Measurements from ENCODE around the gene PTF1A.
"Not testable (repeated sequence)": the region's sequence is repeated elsewhere in the genome, so short reads cannot be mapped to it uniquely, and the experiment has no call there.

PTF1A gene

DNA sequence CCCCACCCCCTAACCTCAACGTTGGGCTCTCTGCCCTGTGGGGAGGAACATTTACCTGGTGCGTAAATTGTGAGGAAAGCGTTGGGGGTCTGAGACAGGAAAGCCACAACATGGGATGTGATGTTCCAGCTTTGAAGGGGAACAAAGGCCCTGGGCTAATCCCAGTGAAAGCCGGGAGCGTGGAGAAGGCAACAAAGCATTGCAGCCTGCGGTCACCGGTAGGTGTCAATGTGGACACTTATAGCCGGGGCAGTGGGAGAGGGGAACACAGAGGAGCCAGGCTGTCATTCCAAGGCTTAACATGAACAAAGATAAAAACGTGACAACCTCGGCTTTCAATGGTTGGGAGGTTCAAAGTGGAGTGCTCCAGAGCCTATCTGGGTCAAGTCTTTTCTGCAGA, 12.7 kb downstream of the PTF1A start:
- no peak for DNase-seq (ENCODE audit: low spot score)

DNA sequence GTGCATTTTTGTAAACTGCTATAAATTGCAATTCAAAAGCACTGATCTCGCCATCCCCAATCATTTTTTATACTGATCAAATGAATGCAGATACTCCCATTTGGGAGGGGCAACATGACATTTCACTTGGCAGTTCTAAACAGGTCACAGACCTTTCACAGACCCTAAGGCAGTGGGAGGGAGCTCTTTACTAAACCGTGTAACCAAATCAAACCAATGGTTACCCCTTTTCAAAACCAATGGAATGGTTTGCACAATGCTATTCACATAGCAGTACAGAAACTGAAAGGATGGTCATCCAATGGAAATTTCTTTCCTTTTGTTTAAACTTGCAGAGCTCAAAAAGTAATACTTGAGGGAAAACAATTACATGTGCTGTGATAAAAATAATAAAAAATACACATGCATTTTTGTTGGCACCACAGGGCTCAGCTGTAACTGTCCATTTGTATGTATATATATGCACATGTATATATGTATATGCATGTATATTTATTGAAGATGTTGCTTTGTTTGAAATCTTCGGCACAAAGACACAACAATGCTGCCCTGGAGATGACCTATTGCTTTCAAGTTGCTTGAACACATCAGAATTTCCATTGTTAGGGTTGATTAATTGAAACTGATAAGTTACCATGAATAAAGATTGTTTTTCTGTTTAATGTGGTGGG, 14.0 kb downstream of the PTF1A start:
- no peak for DNase-seq (ENCODE audit: low spot score)

DNA sequence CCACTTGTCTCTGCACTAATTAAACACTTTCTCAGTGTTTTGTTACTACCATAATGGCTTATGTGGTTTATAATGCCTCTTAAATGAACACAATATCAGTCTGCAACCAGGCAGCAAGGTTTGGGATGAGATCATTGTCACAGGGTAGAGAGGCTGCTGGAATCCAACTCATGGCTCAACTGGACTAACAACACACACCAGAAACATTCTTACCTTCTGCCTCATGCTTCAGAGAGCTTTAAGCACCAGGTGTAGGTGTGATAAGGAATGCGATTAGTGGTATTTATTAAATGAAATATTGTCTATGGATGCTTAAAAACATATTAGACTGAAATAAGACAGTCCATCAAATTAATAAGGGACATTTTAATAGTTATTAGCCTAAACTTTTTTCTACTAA, 25.4 kb downstream of the PTF1A start:
- no peak for DNase-seq (ENCODE audit: low spot score)

DNA sequence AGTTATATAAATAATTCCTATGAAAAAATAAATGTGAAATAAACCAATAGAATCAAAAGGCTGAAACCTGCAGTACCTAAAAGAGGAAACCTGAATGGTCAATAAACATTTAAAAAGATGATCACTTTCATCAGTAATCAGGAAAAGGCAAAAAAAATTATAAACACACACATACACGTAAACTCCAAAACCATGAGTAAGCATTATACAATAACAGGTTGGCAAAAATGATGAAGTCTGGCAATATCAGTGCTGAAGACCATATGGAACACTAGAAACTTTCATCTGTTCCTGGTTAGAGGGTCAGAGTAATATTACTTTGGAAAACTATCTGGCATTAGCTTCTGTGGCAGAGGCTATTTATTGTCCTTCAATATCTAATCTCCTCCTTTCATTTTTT, 38.5 kb downstream of the PTF1A start:
- DNase-seq (ENCODE audit: low spot score): no peak

DNA sequence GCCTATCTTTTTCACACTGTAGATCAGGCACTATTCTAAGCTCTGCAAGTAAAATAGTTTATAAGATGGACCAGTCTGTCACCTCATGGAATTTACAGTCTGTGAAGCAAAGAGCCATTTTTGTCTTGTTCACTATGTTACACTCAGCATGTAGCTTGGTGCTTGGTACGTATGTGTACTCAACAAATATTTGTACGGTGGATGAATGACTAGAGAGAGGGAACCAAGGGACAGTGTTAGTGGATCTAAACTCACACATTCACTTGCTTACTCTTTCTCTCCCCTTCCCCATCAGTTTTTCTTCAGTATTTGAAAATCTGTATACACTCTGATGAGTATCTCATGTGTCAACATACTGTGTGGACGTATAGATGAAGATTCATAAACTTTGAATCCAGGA, 45.9 kb downstream of the PTF1A start:
- DNase-seq (ENCODE audit: low spot score): no peak

DNA sequence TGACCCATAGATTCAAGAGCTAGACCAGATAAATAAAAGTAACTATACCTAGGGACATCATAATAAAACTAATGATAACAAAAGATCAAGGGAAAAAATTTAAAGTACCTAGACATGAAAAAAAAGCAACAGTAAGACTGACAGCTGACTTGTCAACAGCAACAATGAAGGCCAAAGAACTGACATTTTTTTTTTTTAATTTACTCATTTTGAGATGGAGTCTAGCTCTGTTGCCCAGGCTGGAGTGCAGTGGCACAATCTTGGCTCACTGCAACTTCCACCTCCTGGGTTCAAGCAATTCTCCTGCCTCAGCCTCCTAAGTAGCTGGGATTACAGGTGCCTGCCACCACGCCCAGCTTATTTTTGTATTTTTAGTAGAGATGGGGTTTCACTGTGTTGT, 49.7 kb downstream of the PTF1A start:
- DNase-seq (ENCODE audit: low spot score): not testable (repeated sequence)
